Mesenchymal stem cell (in vitro differentiated cells and primary cell): ENCODE results near the gene WTAP.
"Not testable (repeated sequence)": the region's sequence is repeated elsewhere in the genome, so short reads cannot be mapped to it uniquely, and the experiment has no call there.

Experiments
- DNase-seq: peaks from one replicate; pipeline ENCODE4 v3.0.0-alpha.2; 2013
- H2AFZ ChIP-seq: one replicate; pipeline ENCODE4 v1.6.1; 2013; ENCODE audit warnings: low read depth, mild to moderate bottlenecking, control low read depth, inconsistent platforms, low read length, moderate library complexity
- H2AK5ac ChIP-seq: 2 replicates; pipeline ENCODE4 v1.6.1; 2013; ENCODE audit warnings: low read length, moderate library complexity, mild to moderate bottlenecking, inconsistent platforms; ENCODE audit not compliant: severe bottlenecking
- H2BK120ac ChIP-seq: one replicate; pipeline ENCODE4 v1.6.1; 2013; ENCODE audit warnings: low read depth, mild to moderate bottlenecking, inconsistent platforms, low read length, moderate library complexity
- H2BK12ac ChIP-seq, 2 experiments: one replicate each; pipeline ENCODE4 v1.6.1; 2013; ENCODE audit warnings: inconsistent platforms in 2 of 2, low read length in 2 of 2, mild to moderate bottlenecking in 2 of 2, moderate library complexity in 2 of 2, control low read depth in 1 of 2
- H2BK15ac ChIP-seq: one replicate; pipeline ENCODE4 v1.6.1; 2013; ENCODE audit warnings: mild to moderate bottlenecking, low read depth, inconsistent platforms; ENCODE audit not compliant: poor library complexity, severe bottlenecking
- H2BK5ac ChIP-seq: 2 replicates; pipeline ENCODE4 v1.6.1; 2013; ENCODE audit warnings: low read depth, mild to moderate bottlenecking, low read length, control low read depth, inconsistent platforms; ENCODE audit not compliant: poor library complexity, severe bottlenecking
- H3K14ac ChIP-seq, 2 experiments: one replicate each; pipeline ENCODE4 v1.6.1; 2013; ENCODE audit warnings: inconsistent platforms in 2 of 2, low read length in 2 of 2, control low read depth in 1 of 2, mild to moderate bottlenecking in 1 of 2, moderate library complexity in 1 of 2
- H3K18ac ChIP-seq, 2 experiments: one replicate each; pipeline ENCODE4 v1.6.1; 2013; ENCODE audit warnings: inconsistent platforms in 2 of 2, low read length in 2 of 2, control low read depth in 1 of 2, low read depth in 1 of 2, mild to moderate bottlenecking in 1 of 2
- H3K23ac ChIP-seq, 2 experiments: one replicate each; pipeline ENCODE4 v1.6.1; 2013; ENCODE audit warnings: inconsistent platforms in 2 of 2, low read length in 2 of 2, mild to moderate bottlenecking in 2 of 2, moderate library complexity in 2 of 2, control low read depth in 1 of 2
- H3K27ac ChIP-seq: 2 replicates; pipeline ENCODE4 v1.5.1; 2013; ENCODE audit warnings: mild to moderate bottlenecking, moderate library complexity, low read length, control low read depth, inconsistent platforms; ENCODE audit not compliant: poor library complexity, severe bottlenecking
- H3K27me3 ChIP-seq, 2 experiments: 2 replicates each; pipeline versions ENCODE4 v1.6.1 to v1.7.0; 2013; ENCODE audit warnings: low read length in 2 of 2, mild to moderate bottlenecking in 2 of 2, moderate library complexity in 2 of 2, control low read depth in 1 of 2, inconsistent platforms in 1 of 2; ENCODE audit not compliant: control insufficient read depth in 1 of 2, insufficient read depth in 1 of 2
- H3K36me3 ChIP-seq, 2 experiments: 2 replicates each; pipeline versions ENCODE4 v1.6.1 to v1.7.0; 2013; ENCODE audit warnings: low read length in 2 of 2, control low read depth in 1 of 2, inconsistent platforms in 1 of 2, low read depth in 1 of 2, mild to moderate bottlenecking in 1 of 2; ENCODE audit not compliant: insufficient read depth in 2 of 2, control insufficient read depth in 1 of 2
- H3K4ac ChIP-seq, 2 experiments: one replicate each; pipeline ENCODE4 v1.6.1; 2013; ENCODE audit warnings: inconsistent platforms in 2 of 2, low read length in 2 of 2, mild to moderate bottlenecking in 2 of 2, moderate library complexity in 2 of 2, control low read depth in 1 of 2, low read depth in 1 of 2
- H3K4me1 ChIP-seq: 2 replicates; pipeline ENCODE4 v1.6.1; 2013; ENCODE audit warnings: low read depth, low read length, control low read depth; ENCODE audit not compliant: control insufficient read depth, insufficient read depth
- H3K4me2 ChIP-seq: 2 replicates; pipeline ENCODE4 v1.6.1; 2013; ENCODE audit warnings: low read length, mild to moderate bottlenecking, inconsistent platforms; ENCODE audit not compliant: poor library complexity, severe bottlenecking
- H3K4me3 ChIP-seq, 2 experiments: 2 replicates each; pipeline versions ENCODE4 v1.5.1 to v1.7.0; 2013; ENCODE audit warnings: low read length in 2 of 2, mild to moderate bottlenecking in 2 of 2, control low read depth in 1 of 2, low read depth in 1 of 2; ENCODE audit not compliant: insufficient read depth in 1 of 2
- H3K79me1 ChIP-seq: replicated peaks from 2 replicates; pipeline ENCODE4 v1.6.1; 2013; ENCODE audit warnings: mild to moderate bottlenecking, control low read depth, low read length, inconsistent platforms; ENCODE audit not compliant: poor library complexity, severe bottlenecking
- H3K9ac ChIP-seq: 2 replicates; pipeline ENCODE4 v1.7.0; 2013; ENCODE audit warnings: mild to moderate bottlenecking, low read length, moderate library complexity
- H3K9me3 ChIP-seq: 2 replicates; pipeline ENCODE4 v1.7.0; 2013; ENCODE audit warnings: mild to moderate bottlenecking, low read length; ENCODE audit not compliant: control insufficient read depth
- H4K8ac ChIP-seq: one replicate; pipeline ENCODE4 v1.6.1; 2013; ENCODE audit warnings: inconsistent platforms, mild to moderate bottlenecking, low read length, moderate library complexity
- H4K91ac ChIP-seq: one replicate; pipeline ENCODE4 v1.6.1; 2013; ENCODE audit warnings: mild to moderate bottlenecking, low read length, inconsistent platforms
- WGBS: methylation state at CpG from one replicate; pipeline ENCODE4 v1.1.7; 2013; ENCODE audit warnings: mixed read lengths; 5-methylcytosine and 5-hydroxymethylcytosine counted together

Gene WTAP

DNA sequence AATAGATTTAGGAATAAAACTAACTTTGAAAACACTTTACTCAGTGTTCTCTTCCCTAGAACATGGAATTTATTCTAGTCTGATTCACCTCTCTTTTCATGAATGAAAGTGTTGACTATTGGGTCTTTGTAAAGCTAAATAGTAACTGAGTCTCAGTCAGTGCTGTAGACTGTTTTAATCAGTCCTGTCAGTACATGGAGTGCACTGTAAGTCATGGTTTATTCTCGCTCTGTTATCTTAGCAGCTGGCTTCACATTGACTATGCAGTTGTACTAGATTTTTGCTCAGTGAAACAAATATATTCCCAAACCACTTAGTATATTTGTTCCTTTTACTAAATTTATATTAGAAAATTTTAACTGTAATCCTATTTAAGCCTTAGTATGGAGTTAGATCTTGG, 19.5 kb downstream of the WTAP start:
- no peak overlapping the region for H2BK5ac ChIP-seq
- no peak overlapping the region for H3K14ac ChIP-seq
- H3K9ac ChIP-seq = no peak overlapping the region
- no peak overlapping the region for H3K4ac ChIP-seq
- H2AK5ac ChIP-seq = no peak overlapping the region
- H2BK120ac ChIP-seq = no peak overlapping the region
- peaks cover 7% of the 10 kb centered on the region for H3K79me1 ChIP-seq
- H4K8ac ChIP-seq = no peak overlapping the region
- no peak overlapping the region for H2BK12ac ChIP-seq
- no peak for DNase-seq
- H3K27ac ChIP-seq = no peak overlapping the region
- H3K4me2 ChIP-seq = no peak overlapping the region
- no peak overlapping the region for H4K91ac ChIP-seq
- WGBS = no CpG with 5 or more reads among the region's 1 CpG
- no peak overlapping the region for H3K4me3 ChIP-seq
- no peak overlapping the region for H3K18ac ChIP-seq
- no peaks in the 10 kb centered on the region for H3K27me3 ChIP-seq
- H3K9me3 ChIP-seq = no peaks in the 10 kb centered on the region
- peaks cover 19 to 100% of the 10 kb centered on the region in 2 experiments for H3K36me3 ChIP-seq
- no peaks in the 10 kb centered on the region for H3K4me1 ChIP-seq
- H2AFZ ChIP-seq = no peak overlapping the region
- no peak overlapping the region for H3K23ac ChIP-seq
- H2BK15ac ChIP-seq = no peak overlapping the region

GRCh38 chr6:159748127-159748526, 20.8 kb downstream of the WTAP start:
- H3K79me1 ChIP-seq, H3K4me2 ChIP-seq, H2AK5ac ChIP-seq, H3K4me1 ChIP-seq, H4K91ac ChIP-seq, H3K23ac ChIP-seq, DNase-seq, H2BK120ac ChIP-seq, H3K18ac ChIP-seq, H2BK5ac ChIP-seq, H2BK12ac ChIP-seq, H3K9ac ChIP-seq, H2AFZ ChIP-seq, H2BK15ac ChIP-seq, H3K4me3 ChIP-seq, H3K27me3 ChIP-seq, H3K4ac ChIP-seq, H4K8ac ChIP-seq, H3K14ac ChIP-seq, H3K27ac ChIP-seq, H3K9me3 ChIP-seq: not testable (repeated sequence)
- H3K36me3 ChIP-seq = peaks cover 16 to 100% of the 10 kb centered on the region in 2 experiments
- WGBS = 96% methylated on average over 6 of the region's 7 CpGs

- Histone ChIP-seq H3K79me1 (peaks cover 6% of the 10 kb centered on the region), H3K4ac (no peak overlapping the region), H3K9me3 (no peaks in the 10 kb centered on the region), H3K27me3 (no peaks in the 10 kb centered on the region), H3K36me3 (peaks cover 19 to 98% of the 10 kb centered on the region in 2 experiments), H4K8ac (no peak overlapping the region), H3K14ac (no peak overlapping the region), H3K4me2 (no peak overlapping the region), H4K91ac (no peak overlapping the region), H3K4me1 (no peaks in the 10 kb centered on the region), H2BK5ac (no peak overlapping the region), H3K23ac (no peak overlapping the region), H3K27ac (no peak overlapping the region), H2AFZ (no peak overlapping the region), H2AK5ac (no peak overlapping the region), H2BK15ac (no peak overlapping the region), H3K9ac (no peak overlapping the region), H2BK12ac (no peak overlapping the region), H3K4me3 (no peak overlapping the region), H2BK120ac (no peak overlapping the region), H3K18ac (no peak overlapping the region)
- no peak for DNase-seq
- WGBS = 100% methylated on average over 2 of the region's 3 CpGs
Observed at GRCh38 chr6:159751448-159751847, 24.1 kb downstream of the WTAP start.

- no peak overlapping the region for H2BK15ac ChIP-seq
- H2AK5ac ChIP-seq = no peak overlapping the region
- no peak overlapping the region for H3K27ac ChIP-seq
- peaks cover 23 to 97% of the 10 kb centered on the region in 2 experiments for H3K36me3 ChIP-seq
- H3K9me3 ChIP-seq = no peaks in the 10 kb centered on the region
- 97% methylated on average over 5 of the region's 6 CpGs for WGBS
- H3K79me1 ChIP-seq = peaks cover 9% of the 10 kb centered on the region
- no peak overlapping the region for H3K23ac ChIP-seq
- H3K18ac ChIP-seq = no peak overlapping the region
- H3K27me3 ChIP-seq = no peaks in the 10 kb centered on the region
- H4K91ac ChIP-seq = no peak overlapping the region
- no peak overlapping the region for H3K4me3 ChIP-seq
- no peak overlapping the region for H3K14ac ChIP-seq
- H3K4me2 ChIP-seq = no peak overlapping the region
- no peak overlapping the region for H2BK12ac ChIP-seq
- no peak overlapping the region for H2AFZ ChIP-seq
- peak overlapping the region; percentile 19 for H3K9ac ChIP-seq
- no peaks in the 10 kb centered on the region for H3K4me1 ChIP-seq
- no peak overlapping the region for H3K4ac ChIP-seq
- H2BK5ac ChIP-seq = no peak overlapping the region
- H2BK120ac ChIP-seq = no peak overlapping the region
- H4K8ac ChIP-seq = no peak overlapping the region
- no peak for DNase-seq
Observed at GRCh38 chr6:159753081-159753872, 26.0 kb downstream of the WTAP start.
